Activated CD8-positive, alpha-beta memory T cell treated with anti-CD3 and anti-CD28 coated beads for 4 hours (primary cell): ENCODE results near the gene FUT4.
"Not testable (repeated sequence)": the region's sequence is repeated elsewhere in the genome, so short reads cannot be mapped to it uniquely, and the experiment has no call there.

Experiments
- DNase-seq, 2 donors: peaks; one replicate each; pipeline ENCODE4 v3.0.0-alpha.2; 2020; ENCODE audit warnings: low read depth in 2 of 2

Gene FUT4

GRCh38 chr11:94533696-94534630 is 9.8 kb upstream of the FUT4 start:
- DNase-seq, result no peak

GRCh38 chr11:94536386-94536785 is 7.3 kb upstream of the FUT4 start:
- no peak for DNase-seq

GRCh38 chr11:94537031-94537600 is 6.6 kb upstream of the FUT4 start:
- no peak for DNase-seq

- no peak for DNase-seq
These were observed 4.3 kb upstream of the FUT4 start for GRCh38 chr11:94539420-94539819.

GRCh38 chr11:94544646-94545263 is 1.0 kb downstream of the FUT4 start:
- DNase-seq, result no peak

- no peak for DNase-seq
These were observed 1.8 kb downstream of the FUT4 start for GRCh38 chr11:94545264-94546161.

GRCh38 chr11:94546162-94546470 is 2.4 kb downstream of the FUT4 start:
- DNase-seq, result no peak

GRCh38 chr11:94546886-94547285 is 3.2 kb downstream of the FUT4 start:
- no peak for DNase-seq

- no peak for DNase-seq
These were observed 5.4 kb downstream of the FUT4 start for GRCh38 chr11:94549146-94549545.

- DNase-seq, result no peak
These were observed 6.8 kb downstream of the FUT4 start for GRCh38 chr11:94550513-94550912.

- no peak for DNase-seq
These were observed 10.2 kb downstream of the FUT4 start for GRCh38 chr11:94553938-94554337.

- DNase-seq, result not testable (repeated sequence)
These were observed 12.1 kb downstream of the FUT4 start for GRCh38 chr11:94555752-94556329.

GRCh38 chr11:94557421-94557820 is 13.7 kb downstream of the FUT4 start:
- no peak for DNase-seq

- DNase-seq, result no peak
These were observed 14.3 kb downstream of the FUT4 start for GRCh38 chr11:94557992-94558391.

GRCh38 chr11:94558468-94558867 is 14.7 kb downstream of the FUT4 start:
- DNase-seq, result no peak

- no peak for DNase-seq
These were observed 15.2 kb downstream of the FUT4 start for GRCh38 chr11:94558932-94559331.

- no peak for DNase-seq
These were observed 15.6 kb downstream of the FUT4 start for GRCh38 chr11:94559361-94559760.

- DNase-seq, result no peak
These were observed 17.1 kb downstream of the FUT4 start for GRCh38 chr11:94560834-94561233.

GRCh38 chr11:94563176-94563847 is 19.6 kb downstream of the FUT4 start:
- DNase-seq, result no peak

GRCh38 chr11:94563848-94564467 is 20.2 kb downstream of the FUT4 start:
- no peak for DNase-seq
